Neuronal stem cell (in vitro differentiated cells): Measurements from ENCODE around the gene CLMN.
"Not testable (repeated sequence)": the region's sequence is repeated elsewhere in the genome, so short reads cannot be mapped to it uniquely, and the experiment has no call there.

Experiments used
- DNase-seq: peaks from one replicate; pipeline ENCODE4 v3.0.0-alpha.2; 2013; ENCODE audit warnings: low spot score
- H2AFZ ChIP-seq: one replicate; pipeline ENCODE4 v1.6.1; 2013; ENCODE audit warnings: mild to moderate bottlenecking, low read length, inconsistent platforms
- H2AK5ac ChIP-seq: 2 replicates; pipeline ENCODE4 v1.6.1; 2013; ENCODE audit warnings: low read depth, mild to moderate bottlenecking, inconsistent platforms, low read length, moderate library complexity, mixed read lengths
- H2BK120ac ChIP-seq: 2 replicates; pipeline ENCODE4 v1.6.1; 2013; ENCODE audit warnings: low read depth, mild to moderate bottlenecking, inconsistent platforms, low read length, moderate library complexity, mixed read lengths
- H2BK12ac ChIP-seq: one replicate; pipeline ENCODE4 v1.6.1; 2013; ENCODE audit warnings: low read length, inconsistent platforms
- H2BK15ac ChIP-seq: 2 replicates; pipeline ENCODE4 v1.6.1; 2013; ENCODE audit warnings: mild to moderate bottlenecking, low read length, inconsistent platforms, mixed read lengths
- H2BK5ac ChIP-seq: one replicate; pipeline ENCODE4 v1.6.1; 2013; ENCODE audit warnings: inconsistent platforms, mild to moderate bottlenecking, low read length, moderate library complexity
- H3K14ac ChIP-seq: one replicate; pipeline ENCODE4 v1.6.1; 2013; ENCODE audit warnings: low read length, inconsistent platforms
- H3K18ac ChIP-seq: 2 replicates; pipeline ENCODE4 v1.6.1; 2013; ENCODE audit warnings: low read length, inconsistent platforms
- H3K23ac ChIP-seq: 2 replicates; pipeline ENCODE4 v1.6.1; 2013; ENCODE audit warnings: low read depth, mild to moderate bottlenecking, mixed read lengths, low read length, inconsistent platforms; ENCODE audit not compliant: poor library complexity
- H3K27ac ChIP-seq: replicated peaks from 3 replicates; pipeline ENCODE4 v1.5.1; 2013; ENCODE audit warnings: low read length, inconsistent platforms
- H3K27me3 ChIP-seq, 3 experiments: 2 replicates each; pipeline ENCODE4 v1.6.1; 2013; ENCODE audit warnings: low read length in 3 of 3, mild to moderate bottlenecking in 2 of 3, inconsistent platforms in 1 of 3, low read depth in 1 of 3, mixed read lengths in 1 of 3, moderate library complexity in 1 of 3; ENCODE audit not compliant: control insufficient read depth in 3 of 3, insufficient read depth in 3 of 3
- H3K36me3 ChIP-seq, 2 donors: replicated peaks in 1 of 2; 2 replicates each; pipeline ENCODE4 v1.6.1; 2013; ENCODE audit warnings: low read length in 2 of 2; ENCODE audit not compliant: control insufficient read depth in 2 of 2, insufficient read depth in 2 of 2
- H3K4ac ChIP-seq: 2 replicates; pipeline ENCODE4 v1.6.1; 2013; ENCODE audit warnings: inconsistent platforms, mild to moderate bottlenecking, low read length, moderate library complexity
- H3K4me1 ChIP-seq, 2 donors: 1 replicate in 1 of 2; 2 replicates in 1 of 2; pipeline ENCODE4 v1.6.1; 2013; ENCODE audit warnings: low read length in 2 of 2, low read depth in 1 of 2; ENCODE audit not compliant: control insufficient read depth in 2 of 2, insufficient read depth in 1 of 2
- H3K4me2 ChIP-seq: one replicate; pipeline ENCODE4 v1.6.1; 2013; ENCODE audit warnings: mild to moderate bottlenecking, low read length, inconsistent platforms; ENCODE audit not compliant: insufficient read depth, poor library complexity, severe bottlenecking
- H3K4me3 ChIP-seq, 2 donors: 2 replicates each; pipeline ENCODE4 v1.5.1; 2013; ENCODE audit warnings: low read length in 2 of 2, mild to moderate bottlenecking in 2 of 2, inconsistent platforms in 1 of 2, moderate library complexity in 1 of 2
- H3K79me1 ChIP-seq: one replicate; pipeline ENCODE4 v1.6.1; 2013; ENCODE audit warnings: low read depth, mild to moderate bottlenecking, inconsistent platforms, low read length, moderate library complexity
- H3K9ac ChIP-seq: one replicate; pipeline ENCODE4 v1.6.1; 2013; ENCODE audit warnings: mild to moderate bottlenecking, low read depth, low read length, inconsistent platforms; ENCODE audit not compliant: poor library complexity
- H3K9me3 ChIP-seq, 2 donors: replicated peaks in 1 of 2; 2 replicates each; pipeline versions ENCODE3 to v1.6.1; 2013; ENCODE audit warnings: low read length in 2 of 2, mild to moderate bottlenecking in 2 of 2, inconsistent platforms in 1 of 2, low read depth in 1 of 2, mixed read lengths in 1 of 2, moderate library complexity in 1 of 2; ENCODE audit not compliant: control insufficient read depth in 2 of 2, insufficient read depth in 1 of 2
- H4K8ac ChIP-seq: one replicate; pipeline ENCODE4 v1.6.1; 2013; ENCODE audit warnings: low read depth, mild to moderate bottlenecking, inconsistent platforms, low read length, moderate library complexity
- H4K91ac ChIP-seq: one replicate; pipeline ENCODE4 v1.6.1; 2013; ENCODE audit warnings: low read length, low read depth, mild to moderate bottlenecking, inconsistent platforms; ENCODE audit not compliant: poor library complexity
- WGBS, 2 donors: extraction: QIAGEN DNeasy Blood & Tissue Kit; methylation state at CpG; one replicate each; pipeline ENCODE4 v1.1.7; 2013; ENCODE audit warnings: missing lambda C conversion rate in 2 of 2, mixed read lengths in 1 of 2; ENCODE audit not compliant: insufficient read length in 2 of 2, insufficient replicate concordance in 1 of 2; ENCODE audit errors: extremely low coverage in 2 of 2; 5-methylcytosine and 5-hydroxymethylcytosine counted together

Gene CLMN

GRCh38 chr14:95286645-95287044 is 33.1 kb downstream of the CLMN start:
- H2BK120ac ChIP-seq: no peak overlapping the region
- H2BK12ac ChIP-seq: no peak overlapping the region
- H3K9me3 ChIP-seq: no peaks in the 10 kb centered on the region
- H3K36me3 ChIP-seq: no peaks in the 10 kb centered on the region
- no peak for DNase-seq
- WGBS, 2 donors: no CpG with 5 or more reads among the region's 5 CpGs
- no peak overlapping the region for H2BK15ac ChIP-seq
- H3K79me1 ChIP-seq: no peaks in the 10 kb centered on the region
- H3K18ac ChIP-seq: peak overlapping the region; percentile 42
- H4K91ac ChIP-seq: no peak overlapping the region
- no peak overlapping the region for H2AK5ac ChIP-seq
- H3K4ac ChIP-seq: no peak overlapping the region
- no peak overlapping the region for H4K8ac ChIP-seq
- H3K27me3 ChIP-seq: no peaks in the 10 kb centered on the region
- H3K4me3 ChIP-seq: no peak overlapping the region
- H3K14ac ChIP-seq: peak overlapping the region; percentile 77
- peaks cover 5 to 6% of the 10 kb centered on the region in 2 donors for H3K4me1 ChIP-seq
- no peak overlapping the region for H2AFZ ChIP-seq
- H3K23ac ChIP-seq: peak overlapping the region; percentile 38
- H2BK5ac ChIP-seq: no peak overlapping the region
- no peak overlapping the region for H3K27ac ChIP-seq
- H3K4me2 ChIP-seq: no peak overlapping the region
- H3K9ac ChIP-seq: no peak overlapping the region

GRCh38 chr14:95285566-95285965 is 34.1 kb downstream of the CLMN start:
- Histone ChIP-seq H3K4me3 (no peak overlapping the region), H3K23ac (no peak overlapping the region), H4K8ac (no peak overlapping the region), H3K27me3 (no peaks in the 10 kb centered on the region), H3K9me3 (no peaks in the 10 kb centered on the region), H3K4me1 (peaks cover 5 to 6% of the 10 kb centered on the region in 2 donors), H3K79me1 (no peaks in the 10 kb centered on the region), H2BK12ac (no peak overlapping the region), H2BK120ac (no peak overlapping the region), H2BK15ac (no peak overlapping the region), H2AK5ac (no peak overlapping the region), H3K9ac (no peak overlapping the region), H2BK5ac (no peak overlapping the region), H3K27ac (no peak overlapping the region), H3K4ac (no peak overlapping the region), H4K91ac (no peak overlapping the region), H2AFZ (no peak overlapping the region), H3K18ac (no peak overlapping the region), H3K14ac (no peak overlapping the region), H3K4me2 (no peak overlapping the region), H3K36me3 (no peaks in the 10 kb centered on the region)
- no CpG with 5 or more reads among the region's 4 CpGs for WGBS, 2 donors
- DNase-seq: no peak

- not testable (repeated sequence) for H4K8ac ChIP-seq, H3K27ac ChIP-seq, H3K79me1 ChIP-seq, H3K9ac ChIP-seq, H3K27me3 ChIP-seq, H3K14ac ChIP-seq, H3K4me1 ChIP-seq, H2BK15ac ChIP-seq, H4K91ac ChIP-seq, H3K4ac ChIP-seq, H2BK120ac ChIP-seq, H2AK5ac ChIP-seq, DNase-seq, H3K18ac ChIP-seq, H3K9me3 ChIP-seq, H3K4me2 ChIP-seq, H2AFZ ChIP-seq, H2BK5ac ChIP-seq, H3K4me3 ChIP-seq, H3K36me3 ChIP-seq, H3K23ac ChIP-seq, H2BK12ac ChIP-seq
- no CpG with 5 or more reads among the region's 3 CpGs for WGBS, 2 donors
Observed at GRCh38 chr14:95283802-95284201, 35.9 kb downstream of the CLMN start.

DNA sequence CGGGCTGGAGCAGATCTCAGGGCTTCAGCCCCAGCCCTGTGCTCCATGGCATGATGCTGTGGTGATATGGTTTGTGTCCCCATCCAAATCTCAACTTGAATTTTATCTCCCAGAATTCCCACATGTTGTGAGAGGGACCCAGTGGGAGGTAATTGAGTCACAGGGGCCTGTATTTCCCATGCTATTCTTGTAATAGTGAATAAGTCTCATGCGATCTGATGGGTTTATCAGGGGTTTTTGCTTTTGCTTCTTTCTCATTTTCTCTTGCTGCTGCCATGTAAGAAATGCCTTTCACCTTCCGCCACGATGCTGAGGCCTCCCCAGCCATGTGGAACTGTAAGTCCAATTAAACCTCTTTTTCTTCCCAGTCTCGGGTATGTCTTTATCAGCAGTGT is 36.7 kb downstream of the CLMN start:
- not testable (repeated sequence) for DNase-seq, H3K4ac ChIP-seq, H3K36me3 ChIP-seq, H2BK12ac ChIP-seq, H2BK5ac ChIP-seq, H3K27ac ChIP-seq, H4K91ac ChIP-seq, H3K14ac ChIP-seq, H3K79me1 ChIP-seq, H3K9me3 ChIP-seq, H3K9ac ChIP-seq, H3K18ac ChIP-seq, H3K23ac ChIP-seq, H3K4me3 ChIP-seq, H2BK15ac ChIP-seq, H3K4me2 ChIP-seq, H3K4me1 ChIP-seq, H3K27me3 ChIP-seq, H2AK5ac ChIP-seq, H2BK120ac ChIP-seq, H4K8ac ChIP-seq
- WGBS, 2 donors: no CpG with 5 or more reads among the region's 5 CpGs
- H2AFZ ChIP-seq: peak overlapping the region; percentile 46
